ENCODE measurements around the gene CCL5. TPM values are rescaled to one million over a fixed set of nuclear protein-coding genes. Genes with fewer than 3 reads are reported as not detected.

The CCL5 gene
- total RNA-seq, 2 experiments from 2014 or later: 33.1 to 50.4 TPM

GRCh38 chr17:35865412-35866340, 14.5 kb downstream of the CCL5 start:
- Mint-ChIP-seq H3K27me3 (no peaks in the 10 kb centered on the region), H3K4me3 (no peak overlapping the region), H3K9me3 (ENCODE audit: low read depth) (no peaks in the 10 kb centered on the region), H3K27ac (no peak overlapping the region), H3K4me1 (peaks cover 13% of the 10 kb centered on the region), H3K36me3 (ENCODE audit: low read depth) (peaks cover 3% of the 10 kb centered on the region)
- CTCF ChIA-PET: interaction anchor here (0.7 to 3.8 kb wide), 3 partner anchors 8 to 42 kb away, joined by 3 to 14 read pairs (median 4); no protein-coding TSS in a partner anchor
- intact Hi-C loops (cut with DNase I, micrococcal nuclease): no loop called here
- POLR2A ChIA-PET: interaction anchor here (0.6 kb wide), 1 partner anchor 51 kb away, joined by 4 read pairs; no protein-coding TSS in a partner anchor
- peak; percentile 47 for ATAC-seq
- DNase-seq: no peak

DNA sequence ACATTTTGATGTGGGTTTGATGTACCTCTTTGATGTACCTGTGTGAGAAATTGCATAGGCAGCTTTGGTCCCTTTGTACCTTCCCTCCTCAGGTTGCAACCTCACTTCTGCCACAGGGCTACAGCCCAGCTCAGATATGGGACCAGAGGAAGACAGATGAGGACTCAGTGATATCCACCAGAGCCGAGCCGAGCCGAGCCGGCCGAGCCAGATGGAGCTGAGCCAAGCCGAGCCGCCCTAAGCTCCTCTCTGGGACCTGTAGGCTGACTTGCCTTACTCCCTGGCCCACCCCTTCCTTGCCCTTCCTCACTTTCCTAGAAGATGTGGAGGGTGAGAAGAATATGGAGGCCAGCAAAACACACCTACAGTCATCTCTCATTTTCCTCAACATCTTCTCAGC, 15.3 kb downstream of the CCL5 start:
- no peaks in the 10 kb centered on the region for H3K27me3 Mint-ChIP-seq
- peaks cover 3% of the 10 kb centered on the region for H3K36me3 Mint-ChIP-seq (ENCODE audit: low read depth)
- no peak overlapping the region for H3K27ac Mint-ChIP-seq
- H3K4me1 Mint-ChIP-seq: peaks cover 13% of the 10 kb centered on the region
- no peak overlapping the region for H3K4me3 Mint-ChIP-seq
- POLR2A ChIA-PET: interaction anchor here (0.5 kb wide), 1 partner anchor 123 kb away, joined by 3 read pairs; no protein-coding TSS in a partner anchor
- DNase-seq: no peak
- H3K9me3 Mint-ChIP-seq (ENCODE audit: low read depth): no peaks in the 10 kb centered on the region
- CTCF ChIA-PET: interaction anchor here (0.6 to 3.8 kb wide), 2 partner anchors 16 to 82 kb away, joined by 3 to 14 read pairs; no protein-coding TSS in a partner anchor
- ATAC-seq: no peak
- intact Hi-C loops (cut with DNase I, micrococcal nuclease): loop anchor here in 1 of 2 experiments (5.0 kb wide), 1 partner anchor 82 kb away; no protein-coding TSS in a partner anchor

DNA sequence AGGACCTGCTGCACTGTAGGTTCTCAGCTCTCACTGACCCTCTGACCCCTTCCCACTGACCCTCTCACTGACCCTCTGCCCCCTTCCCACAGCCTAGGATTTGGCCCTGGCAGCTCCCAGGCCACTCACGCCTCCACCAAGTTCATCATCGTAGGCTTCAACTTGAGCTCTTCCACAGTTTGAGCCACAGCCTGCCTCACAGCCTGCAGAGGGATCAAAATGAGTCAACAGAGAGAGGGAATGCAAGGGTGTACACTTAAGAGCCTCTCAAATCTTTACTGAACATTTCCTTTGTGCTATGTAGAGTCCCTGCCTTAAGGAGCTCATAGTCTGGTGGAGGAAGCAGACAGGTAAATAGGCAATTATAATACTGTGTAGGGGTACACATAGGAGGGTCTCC, 23.6 kb downstream of the CCL5 start:
- H3K9me3 Mint-ChIP-seq (ENCODE audit: low read depth): no peaks in the 10 kb centered on the region
- ChIA-PET CTCF (interaction anchor here (0.5 to 1.0 kb wide), 2 partner anchors 48 to 215 kb away, joined by 3 read pairs; no protein-coding TSS in a partner anchor), POLR2A (no interaction called here)
- H3K4me3 Mint-ChIP-seq: no peak overlapping the region
- ATAC-seq (peak; percentile 80), DNase-seq (no peak)
- H3K27me3 Mint-ChIP-seq: no peaks in the 10 kb centered on the region
- peaks cover 8% of the 10 kb centered on the region for H3K4me1 Mint-ChIP-seq
- no peak overlapping the region for H3K27ac Mint-ChIP-seq
- intact Hi-C loops (cut with DNase I, micrococcal nuclease): no loop called here
- peaks cover 6% of the 10 kb centered on the region for H3K36me3 Mint-ChIP-seq (ENCODE audit: low read depth)

GRCh38 chr17:35855965-35856364, 24.2 kb downstream of the CCL5 start:
- intact Hi-C loops (cut with DNase I, micrococcal nuclease): no loop called here
- ChIA-PET CTCF (interaction anchor here (0.5 kb wide), 1 partner anchor 47 kb away, joined by 3 read pairs; no protein-coding TSS in a partner anchor), POLR2A (no interaction called here)
- H3K27me3 Mint-ChIP-seq: no peaks in the 10 kb centered on the region
- ATAC-seq (no peak), DNase-seq (no peak)
- H3K9me3 Mint-ChIP-seq (ENCODE audit: low read depth): no peaks in the 10 kb centered on the region
- no peak overlapping the region for H3K27ac Mint-ChIP-seq
- peaks cover 11% of the 10 kb centered on the region for H3K36me3 Mint-ChIP-seq (ENCODE audit: low read depth)
- no peak overlapping the region for H3K4me3 Mint-ChIP-seq
- peaks cover 8% of the 10 kb centered on the region for H3K4me1 Mint-ChIP-seq

GRCh38 chr17:35849469-35850348, 30.5 kb downstream of the CCL5 start:
- intact Hi-C loops (cut with DNase I, micrococcal nuclease): loop anchor here (1.0 to 5.0 kb wide), 2 partner anchors 81 to 158 kb away; partner anchors contain the start of gene RDM1 (in 2 of the 2)
- Mint-ChIP-seq H3K36me3 (ENCODE audit: low read depth) (peaks cover 39% of the 10 kb centered on the region), H3K27me3 (no peaks in the 10 kb centered on the region), H3K9me3 (ENCODE audit: low read depth) (no peaks in the 10 kb centered on the region), H3K4me3 (no peak overlapping the region), H3K27ac (peak overlapping the region; percentile 53), H3K4me1 (peaks cover 9% of the 10 kb centered on the region)
- DNase-seq (peak; percentile 67), ATAC-seq (peak; percentile 80)
- POLR2A ChIA-PET: no interaction called here
- CTCF ChIA-PET: interaction anchor here (0.6 to 3.3 kb wide), 16 partner anchors 9 to 126 kb away, joined by 3 to 17 read pairs (median 4); no protein-coding TSS in a partner anchor

GRCh38 chr17:35847633-35848373, 32.4 kb downstream of the CCL5 start:
- ATAC-seq: no peak
- POLR2A ChIA-PET: interaction anchor here (0.9 kb wide), 1 partner anchor 84 kb away, joined by 3 read pairs; no protein-coding TSS in a partner anchor
- CTCF ChIA-PET: interaction anchor here (0.8 to 3.3 kb wide), 18 partner anchors 9 to 873 kb away, joined by 3 to 17 read pairs (median 4); partner anchors contain the start of gene CCL5
- DNase-seq: no peak
- Mint-ChIP-seq H3K27me3 (no peaks in the 10 kb centered on the region), H3K36me3 (ENCODE audit: low read depth) (peaks cover 50% of the 10 kb centered on the region), H3K27ac (peak overlapping the region; percentile 41), H3K4me3 (no peak overlapping the region), H3K9me3 (ENCODE audit: low read depth) (no peaks in the 10 kb centered on the region), H3K4me1 (peaks cover 9% of the 10 kb centered on the region)
- intact Hi-C loops (cut with DNase I, micrococcal nuclease): loop anchor here in 1 of 2 experiments (2.0 to 5.0 kb wide), 2 partner anchors 31 to 159 kb away; no protein-coding TSS in a partner anchor

GRCh38 chr17:35847006-35847405, 33.2 kb downstream of the CCL5 start:
- H3K4me1 Mint-ChIP-seq: peaks cover 9% of the 10 kb centered on the region
- H3K4me3 Mint-ChIP-seq: no peak overlapping the region
- ChIA-PET CTCF (interaction anchor here (0.7 to 1.7 kb wide), 5 partner anchors 22 to 122 kb away, joined by 3 to 5 read pairs (median 3); partner anchors contain the start of gene CCL5), POLR2A (interaction anchor here (0.9 kb wide), 1 partner anchor 83 kb away, joined by 3 read pairs; no protein-coding TSS in a partner anchor)
- intact Hi-C loops (cut with DNase I, micrococcal nuclease): loop anchor here in 1 of 2 experiments (2.0 to 5.0 kb wide), 2 partner anchors 30 to 160 kb away; no protein-coding TSS in a partner anchor
- DNase-seq: no peak
- no peak overlapping the region for H3K27ac Mint-ChIP-seq
- no peaks in the 10 kb centered on the region for H3K9me3 Mint-ChIP-seq (ENCODE audit: low read depth)
- H3K36me3 Mint-ChIP-seq (ENCODE audit: low read depth): peaks cover 54% of the 10 kb centered on the region
- no peak for ATAC-seq
- no peaks in the 10 kb centered on the region for H3K27me3 Mint-ChIP-seq

DNA sequence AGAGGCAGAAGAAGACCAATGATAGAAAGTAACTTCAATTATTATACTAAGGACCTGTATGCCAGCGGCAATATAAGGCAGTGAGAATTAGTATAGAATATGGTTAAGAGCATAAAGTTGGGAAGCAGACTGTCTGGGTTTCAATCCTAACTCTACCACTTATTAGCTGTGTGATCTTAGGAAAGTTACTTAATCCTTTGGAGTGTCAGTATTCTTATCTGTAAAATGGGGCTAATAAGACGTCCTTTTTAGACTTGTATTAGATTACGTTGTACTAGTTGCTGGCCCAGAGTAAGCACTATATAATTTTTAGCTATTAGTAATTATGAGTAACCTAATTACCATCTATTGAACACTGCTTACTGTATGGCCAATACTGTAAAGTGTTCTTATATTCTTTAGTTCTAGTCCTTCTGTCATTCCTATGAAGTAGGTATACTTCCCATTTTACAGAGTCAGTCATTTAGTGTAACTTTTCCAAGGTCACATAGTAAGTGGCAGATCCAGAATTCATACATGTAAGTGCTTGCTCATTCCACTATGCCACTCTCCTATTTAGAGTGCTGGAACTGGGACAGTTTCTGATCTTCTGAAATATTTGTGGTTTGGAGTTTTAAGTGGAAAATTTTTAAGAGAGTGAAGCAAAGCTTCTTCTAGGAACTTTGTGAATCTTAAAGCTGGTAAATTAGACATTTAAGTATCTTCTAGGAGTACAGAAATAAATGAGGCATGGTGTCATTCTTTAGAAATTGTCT, 33.9 kb downstream of the CCL5 start:
- CTCF ChIA-PET: interaction anchor here (0.6 to 1.7 kb wide), 6 partner anchors 9 to 727 kb away, joined by 3 to 5 read pairs (median 3); partner anchors contain the start of gene CCL5
- Mint-ChIP-seq H3K27ac (no peak overlapping the region), H3K27me3 (no peaks in the 10 kb centered on the region), H3K9me3 (ENCODE audit: low read depth) (no peaks in the 10 kb centered on the region), H3K4me3 (no peak overlapping the region), H3K36me3 (ENCODE audit: low read depth) (peaks cover 54% of the 10 kb centered on the region), H3K4me1 (peaks cover 9% of the 10 kb centered on the region)
- intact Hi-C loops (cut with DNase I, micrococcal nuclease): loop anchor here in 1 of 2 experiments (2.0 to 5.0 kb wide), 2 partner anchors 29 to 161 kb away; no protein-coding TSS in a partner anchor
- no peak for ATAC-seq
- POLR2A ChIA-PET: interaction anchor here (0.5 kb wide), 1 partner anchor 17 kb away, joined by 4 read pairs; no protein-coding TSS in a partner anchor
- no peak for DNase-seq

DNA sequence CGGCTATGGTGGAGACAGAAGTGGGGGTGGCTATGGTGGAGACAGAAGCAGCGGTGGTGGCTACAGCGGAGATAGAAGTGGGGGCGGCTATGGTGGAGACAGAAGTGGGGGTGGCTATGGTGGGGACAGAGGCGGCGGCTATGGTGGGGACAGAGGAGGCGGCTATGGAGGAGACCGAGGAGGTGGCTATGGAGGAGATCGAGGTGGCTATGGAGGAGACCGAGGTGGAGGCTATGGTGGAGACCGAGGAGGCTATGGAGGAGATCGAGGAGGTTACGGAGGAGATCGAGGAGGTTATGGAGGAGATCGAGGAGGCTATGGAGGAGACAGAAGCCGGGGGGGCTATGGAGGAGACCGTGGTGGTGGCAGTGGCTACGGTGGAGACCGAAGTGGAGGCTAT, 35.6 kb downstream of the CCL5 start:
- peaks cover 9% of the 10 kb centered on the region for H3K4me1 Mint-ChIP-seq
- peaks cover 52% of the 10 kb centered on the region for H3K36me3 Mint-ChIP-seq (ENCODE audit: low read depth)
- no peak overlapping the region for H3K4me3 Mint-ChIP-seq
- no peaks in the 10 kb centered on the region for H3K9me3 Mint-ChIP-seq (ENCODE audit: low read depth)
- no peaks in the 10 kb centered on the region for H3K27me3 Mint-ChIP-seq
- no peak overlapping the region for H3K27ac Mint-ChIP-seq
- ChIA-PET CTCF (no interaction called here), POLR2A (no interaction called here)
- DNase-seq (no peak), ATAC-seq (no peak)
- intact Hi-C loops (cut with DNase I, micrococcal nuclease): no loop called here

DNA sequence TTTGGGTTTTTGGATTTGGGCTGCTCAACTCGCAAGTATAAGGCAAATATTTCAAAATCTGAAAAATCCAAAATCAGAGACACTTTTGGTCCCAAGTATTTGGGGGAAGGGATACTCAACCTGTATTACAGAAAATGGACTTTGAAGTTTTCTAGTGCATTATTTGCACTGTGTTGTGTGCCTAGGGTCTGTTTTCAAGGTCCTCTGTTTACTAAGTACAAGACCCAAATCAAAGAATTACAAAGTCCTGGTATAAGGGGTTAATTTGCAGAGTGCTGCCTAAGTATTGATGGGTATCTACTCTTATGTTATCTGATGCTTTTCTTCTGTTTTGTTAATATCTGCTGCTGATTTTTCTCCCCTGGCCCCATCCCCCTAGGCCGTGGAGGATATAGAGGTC, 36.5 kb downstream of the CCL5 start:
- ATAC-seq: no peak
- H3K9me3 Mint-ChIP-seq (ENCODE audit: low read depth): no peaks in the 10 kb centered on the region
- no peak overlapping the region for H3K4me3 Mint-ChIP-seq
- no peak for DNase-seq
- ChIA-PET POLR2A (no interaction called here), CTCF (no interaction called here)
- peaks cover 51% of the 10 kb centered on the region for H3K36me3 Mint-ChIP-seq (ENCODE audit: low read depth)
- intact Hi-C loops (cut with DNase I, micrococcal nuclease): no loop called here
- H3K27ac Mint-ChIP-seq: no peak overlapping the region
- peaks cover 8% of the 10 kb centered on the region for H3K4me1 Mint-ChIP-seq
- no peaks in the 10 kb centered on the region for H3K27me3 Mint-ChIP-seq

Data from activated CD4-positive, alpha-beta T cell treated with anti-CD3 and anti-CD28 coated beads for 36 hours (primary cell).